Stomach (tissue), 19 donors: ENCODE results near the gene RBM44. TPM values are rescaled to one million over a fixed set of nuclear protein-coding genes. Genes with fewer than 3 reads are reported as not detected.
"Not testable (repeated sequence)": the region's sequence is repeated elsewhere in the genome, so short reads cannot be mapped to it uniquely, and the experiment has no call there.

ENCODE experiments used
- DNase-seq, 2 donors: peaks; one replicate each; pipeline versions ENCODE4 v3.0.0 to v3.0.0-alpha.2; 2013 to 2019
- H3K27ac ChIP-seq, 5 donors: fragments of 200-600 bp in 4 of 5; sonication (generic) in 4 of 5; one replicate each; pipeline ENCODE4 v1.5.1; 2013 to 2019; ENCODE audit warnings: mild to moderate bottlenecking in 1 of 5, moderate library complexity in 1 of 5
- H3K27me3 ChIP-seq, 3 donors: fragments of 200-600 bp; sonication (generic); one replicate each; pipeline ENCODE4 v1.5.1; 2017 to 2019; ENCODE audit warnings: mixed run types in 1 of 3
- H3K36me3 ChIP-seq, 4 donors: fragments of 200-600 bp; sonication (generic); 1 replicate in 3 of 4; 2 replicates in 1 of 4; pipeline ENCODE4 v1.5.1; 2016 to 2019
- H3K4me1 ChIP-seq, 4 donors: fragments of 200-600 bp; sonication (generic); one replicate each; pipeline ENCODE4 v1.5.1; 2016 to 2019
- H3K4me3 ChIP-seq, 4 donors: fragments of 200-600 bp; sonication (generic) in 3 of 4; one replicate each; pipeline ENCODE4 v1.5.1; 2016 to 2019; ENCODE audit warnings: mild to moderate bottlenecking in 1 of 4
- H3K9me3 ChIP-seq, 4 donors: fragments of 200-600 bp; sonication (generic); one replicate each; pipeline ENCODE4 v1.5.1; 2016 to 2019
- CTCF ChIP-seq, 7 experiments: fragments of 450-650 bp in 4 of 7; fragments of 200-600 bp in 3 of 7; sonication (generic) in 3 of 7; IDR thresholded peaks; one replicate each; pipeline ENCODE4 v1.5.1; 2016 to 2019; ENCODE audit warnings: antibody characterized with exemption in 7 of 7, control low read depth in 2 of 7, mild to moderate bottlenecking in 1 of 7
- EP300 ChIP-seq: sonication (generic); formaldehyde crosslinking; IDR thresholded peaks from one replicate; pipeline ENCODE4 v1.6.1; 2017; ENCODE audit warnings: antibody characterized with exemption
- POLR2A ChIP-seq, 4 donors: fragments of 450-650 bp; IDR thresholded peaks; one replicate each; pipeline ENCODE4 v1.6.1; 2016; ENCODE audit warnings: antibody characterized with exemption in 4 of 4, control low read depth in 2 of 4, mild to moderate bottlenecking in 1 of 4, moderate library complexity in 1 of 4
- POLR2AphosphoS5 ChIP-seq, 3 donors: sonication (generic); formaldehyde crosslinking; IDR thresholded peaks; one replicate each; pipeline ENCODE4 v1.6.1; 2016; ENCODE audit warnings: antibody characterized with exemption in 3 of 3
- WGBS, 5 donors: extraction: QIAGEN DNeasy Blood & Tissue Kit in 3 of 5; methylation state at CpG; one replicate each; pipeline versions ENCODE4 v1.1.5 to v1.1.7; 2013 to 2018; 5-methylcytosine and 5-hydroxymethylcytosine counted together
- intact Hi-C: fragments of 100-400 bp; cut with DNase I; formaldehyde crosslinking; loops from one replicate; pipeline ENCODE4 v1.15.1; 2023; ENCODE audit warnings: low total_unique reads
- long read RNA-seq, 10 donors: transcript quantifications; one replicate each; lab custom pipeline, GENCODE V29; 2026
- polyA plus RNA-seq, 3 donors: library from polyadenylated mRNA; stranded (reverse); fragments of 200-250 nt; gene quantifications; one replicate each; pipeline ENCODE4 v1.2.3, GENCODE V29; 2013
- total RNA-seq, 5 donors: library from RNA; depleted of rRNA; stranded (reverse); fragments of >200 nt; gene quantifications; one replicate each; pipeline versions ENCODE4 v1.1.0 to v1.2.3, GENCODE V29; 2014 to 2016
- donor health status: healthy with polysubstance abuse.
- donor health status: Bipolar disorder and iron deficiency.
- donor health status: healthy.

RBM44 gene, protein sequence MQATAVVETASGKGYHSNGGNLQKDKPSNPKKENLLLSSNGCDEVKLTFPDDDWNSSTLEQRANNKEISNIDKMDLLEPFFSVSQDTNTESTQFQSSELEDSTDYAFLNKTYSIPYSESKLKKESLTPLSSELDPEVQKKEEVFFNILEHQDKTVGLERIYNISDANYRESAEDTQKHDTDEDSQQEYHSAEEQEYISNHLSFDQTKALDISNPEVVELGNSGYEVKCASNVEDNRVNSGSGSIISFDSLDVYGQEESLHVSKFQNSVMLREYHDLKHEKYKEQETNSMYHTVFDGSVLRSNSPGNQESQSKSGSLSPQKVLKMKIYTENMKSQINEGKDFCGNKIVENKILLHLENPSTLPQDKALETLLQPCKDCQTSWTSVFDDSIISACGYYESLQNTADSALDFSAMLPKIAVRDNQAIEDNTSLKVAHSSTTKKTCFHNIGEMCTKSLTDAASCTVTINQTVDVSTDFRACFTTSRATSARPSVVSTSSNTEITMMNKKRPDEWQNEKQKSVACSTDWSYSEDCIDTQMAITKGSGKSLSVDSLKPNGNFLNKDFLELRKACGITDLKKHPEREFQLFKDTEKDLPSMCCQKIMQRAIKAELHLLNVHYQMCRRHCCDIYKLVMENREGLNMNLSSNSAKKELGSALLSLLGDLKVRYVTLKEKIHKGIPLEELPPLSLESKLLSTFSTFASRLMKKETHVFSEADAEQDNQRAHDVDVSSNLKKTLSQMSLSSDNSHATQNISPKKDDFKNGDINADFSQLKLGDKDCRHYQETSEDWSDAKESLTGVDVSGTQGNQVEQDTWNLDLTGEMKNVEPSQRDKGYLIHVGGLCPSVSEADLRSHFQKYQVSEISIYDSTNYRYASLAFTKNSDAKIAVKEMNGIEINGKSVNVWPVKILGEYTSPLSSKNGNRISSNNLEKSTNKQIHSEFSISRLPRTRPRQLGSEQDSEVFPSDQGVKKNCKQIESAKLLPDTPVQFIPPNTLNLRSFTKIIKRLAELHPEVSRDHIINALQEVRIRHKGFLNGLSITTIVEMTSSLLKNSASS
- total RNA-seq (1 to 10 TPM in 3 of 5 donors, under 1 TPM in 1, not detected in 1; under 0.01 to 2.4 (median 1.9) TPM), polyA plus RNA-seq (under 1 TPM in 1 of 3 donors, not detected in 2; 0.35 TPM)
- long read RNA-seq, donor 1, result 0 reads
- long read RNA-seq, donor 2, result 0 reads
- long read RNA-seq, donor 3, result 0 reads
- long read RNA-seq, donor 4, result 0 reads
- long read RNA-seq, donor 5, result 0 reads
- long read RNA-seq, donor 6, result 0 reads
- long read RNA-seq, donor 7, result 0 reads
- long read RNA-seq, donor 8, result 0 reads
- long read RNA-seq, donor 9, result 0 reads
- long read RNA-seq, donor 10, result 0 reads

- Histone ChIP-seq H3K27me3 (no peaks in the 10 kb centered on the region), H3K27ac (no peak within 1 kb of the TSS), H3K4me1 (no peaks in the 10 kb centered on the region), H3K36me3 (no peaks in the 10 kb centered on the region), H3K4me3 (no peak within 1 kb of the TSS), H3K9me3 (peaks cover 0 to 20% (median 8%) of the 10 kb centered on the region in 4 donors)
- no peak for TF ChIP-seq POLR2A (IDR thresholded peaks at IDR 0.05)
- TF ChIP-seq CTCF (IDR thresholded peaks at IDR 0.05), result no peak
- TF ChIP-seq POLR2AphosphoS5 (IDR thresholded peaks at IDR 0.05), result no peak
- TF ChIP-seq EP300, result no peak
- intact Hi-C loops, result no loop called here
- DNase-seq, result no peak
- 65 to 88% (median 81%) methylated on average over 68 to 84 of the region's 84 CpGs for WGBS, 5 donors
Observed at GRCh38 chr2:237798236-237799059, at the start of gene RBM44. Gene RBM44 (plus strand): TSS chr2:237798779. CDS start chr2:237813610, 14,831 bp downstream.

GRCh38 chr2:237749002-237749401 lies 49.6 kb upstream of the RBM44 start:
- Histone ChIP-seq H3K4me1 (peaks cover 12 to 25% (median 19%) of the 10 kb centered on the region in 4 donors), H3K27ac (no peak overlapping the region), H3K4me3 (no peak overlapping the region), H3K36me3 (peaks cover 38 to 76% (median 67%) of the 10 kb centered on the region in 4 donors), H3K9me3 (no peaks in the 10 kb centered on the region), H3K27me3 (no peaks in the 10 kb centered on the region)
- no peak for TF ChIP-seq POLR2A (IDR thresholded peaks at IDR 0.05)
- TF ChIP-seq CTCF (IDR thresholded peaks at IDR 0.05), result no peak
- no peak for TF ChIP-seq EP300
- TF ChIP-seq POLR2AphosphoS5 (IDR thresholded peaks at IDR 0.05), result no peak
- no peak for DNase-seq
- WGBS, 5 donors, result 88 to 96% (median 95%) methylated on average over 11 of the region's 11 CpGs
- intact Hi-C loops, result loop anchor here (10.0 kb wide), 1 partner anchor 164 kb away; no protein-coding TSS in a partner anchor

DNA sequence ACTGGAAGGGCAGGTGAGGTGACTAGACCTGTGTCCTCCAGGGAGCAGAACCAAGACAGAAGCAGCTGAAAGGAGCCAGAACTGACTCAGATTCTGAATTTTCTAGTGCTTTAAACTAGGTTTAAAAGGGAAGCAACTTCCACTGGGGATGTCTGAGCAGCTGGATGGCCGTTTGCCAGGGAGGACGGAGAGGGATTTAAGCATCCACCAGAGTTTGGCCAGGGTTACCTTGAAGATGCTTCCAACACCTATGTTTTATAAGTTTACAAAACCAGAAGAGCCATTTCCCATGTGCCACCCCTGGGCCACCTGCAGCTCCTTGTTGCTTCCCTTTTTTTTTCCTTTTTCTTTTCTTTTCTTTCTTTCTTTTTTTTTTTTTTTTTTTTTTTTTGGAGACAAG lies 48.6 kb upstream of the RBM44 start:
- 77 to 84% (median 80%) methylated on average over 2 of the region's 2 CpGs for WGBS, 5 donors
- TF ChIP-seq POLR2AphosphoS5 (IDR thresholded peaks at IDR 0.05), result no peak
- no peak for TF ChIP-seq CTCF (IDR thresholded peaks at IDR 0.05)
- no peak for TF ChIP-seq EP300
- no peak for TF ChIP-seq POLR2A (IDR thresholded peaks at IDR 0.05)
- intact Hi-C loops, result loop anchor here (10.0 kb wide), 1 partner anchor 165 kb away; no protein-coding TSS in a partner anchor
- Histone ChIP-seq H3K27ac (no peak overlapping the region), H3K36me3 (peaks cover 48 to 86% (median 77%) of the 10 kb centered on the region in 4 donors), H3K4me3 (no peak overlapping the region), H3K27me3 (no peaks in the 10 kb centered on the region), H3K4me1 (peaks cover 2 to 15% (median 10%) of the 10 kb centered on the region in 4 donors), H3K9me3 (no peaks in the 10 kb centered on the region)
- DNase-seq, result no peak

GRCh38 chr2:237750441-237750840 lies 48.1 kb upstream of the RBM44 start:
- Histone ChIP-seq H3K36me3 (peaks cover 52 to 91% (median 81%) of the 10 kb centered on the region in 4 donors), H3K4me1 (peaks cover 0 to 11% (median 6%) of the 10 kb centered on the region in 4 donors)
- H3K9me3 ChIP-seq, H3K4me3 ChIP-seq, H3K27me3 ChIP-seq, DNase-seq, intact Hi-C loops, H3K27ac ChIP-seq: not testable (repeated sequence)
- 88 to 98% (median 94%) methylated on average over 15 of the region's 15 CpGs for WGBS, 5 donors
